ENCODE results near the gene IL22RA2. TPM values are rescaled to one million over a fixed set of nuclear protein-coding genes. Genes with fewer than 3 reads are reported as not detected.

The IL22RA2 gene
- polyA plus RNA-seq, 1 of the 3 experiments (the other 2 are of a cell fraction) = not detected

- no peak for TF ChIP-seq YY1 (IDR thresholded peaks at IDR 0.05; ENCODE audit: low read depth)
- TF ChIP-seq GATA2 (CRISPR knock-in tag; IDR thresholded peaks at IDR 0.05) = no peak
- no peak for TF ChIP-seq NRF1 (IDR thresholded peaks at IDR 0.05; ENCODE audit: low read depth, low read length)
- TF ChIP-seq FOXM1 (IDR thresholded peaks at IDR 0.05; ENCODE audit: low read depth) = no peak
- no peak for TF ChIP-seq USF1 (IDR thresholded peaks at IDR 0.05; ENCODE audit: borderline replicate concordance, low read depth)
- TF ChIP-seq CHD2 (IDR thresholded peaks at IDR 0.05; ENCODE audit: low read length, partially characterized antibody) = no peak
- TF ChIP-seq EZH2phosphoT487 (IDR thresholded peaks at IDR 0.05; ENCODE audit: borderline replicate concordance, low read depth) = no peak
- no peak for TF ChIP-seq EP300 (IDR thresholded peaks at IDR 0.05; ENCODE audit: borderline replicate concordance in 1 of 2, low read depth in 1 of 2, low read length in 1 of 2)
- no peak for TF ChIP-seq CTCF (IDR thresholded peaks at IDR 0.05)
- no peak for TF ChIP-seq REST (IDR thresholded peaks at IDR 0.05; ENCODE audit: low read depth, low read length)
Observed at GRCh38 chr6:137121401-137121997, 51.9 kb downstream of the IL22RA2 start (continued).

GRCh38 chr6:137120748-137121147 is 52.7 kb downstream of the IL22RA2 start:
- Histone ChIP-seq H3K4me3 (ENCODE audit: low read depth in 2 of 2, low read length in 1 of 2) (no peak overlapping the region), H3K4me2 (no peak overlapping the region), H3K36me3 (replicated peaks in 1 of 2; ENCODE audit: control insufficient read depth in 1 of 2, insufficient read depth in 2 of 2, low read length in 1 of 2) (no peaks in the 10 kb centered on the region), H3K9me2 (no peaks in the 10 kb centered on the region), H2AFZ (ENCODE audit: low read depth) (no peak overlapping the region), H3K4me1 (ENCODE audit: control insufficient read depth in 1 of 2, insufficient read depth in 2 of 2, low read depth in 1 of 2, low read length in 1 of 2) (no peaks in the 10 kb centered on the region), H4K20me1 (ENCODE audit: insufficient read depth) (no peaks in the 10 kb centered on the region), H3K79me2 (ENCODE audit: insufficient read depth) (no peaks in the 10 kb centered on the region), H3K27me3 (ENCODE audit: insufficient read depth) (no peaks in the 10 kb centered on the region), H3K9me3 (no peaks in the 10 kb centered on the region), H3K9ac (no peak overlapping the region), H3K27ac (ENCODE audit: low read depth in 2 of 2, low read length in 1 of 2) (no peak overlapping the region), H3F3A (replicated peaks; ENCODE audit: insufficient read depth) (no peaks in the 10 kb centered on the region)
- ChIA-PET CTCF (interaction anchor here (3.1 kb wide), 1 partner anchor 26 kb away, joined by 11 read pairs; no protein-coding TSS in a partner anchor), POLR2A (interaction anchor here (0.8 kb wide), 1 partner anchor 131 kb away, joined by 3 read pairs; no protein-coding TSS in a partner anchor)
- no peak for DNase-seq
- TF ChIP-seq GABPA (IDR thresholded peaks at IDR 0.05; ENCODE audit: low read depth) (no peak), MEF2A (IDR thresholded peaks at IDR 0.05; ENCODE audit: borderline replicate concordance, low read depth) (no peak), IRF3 (IDR thresholded peaks at IDR 0.05; ENCODE audit: low read depth, low read length) (no peak), NRF1 (IDR thresholded peaks at IDR 0.05; ENCODE audit: low read depth, low read length) (no peak), RAD21 (IDR thresholded peaks at IDR 0.05; ENCODE audit: low read length) (no peak), EP300 (IDR thresholded peaks at IDR 0.05; ENCODE audit: borderline replicate concordance in 1 of 2, low read depth in 1 of 2, low read length in 1 of 2) (no peak), PBX3 (IDR thresholded peaks at IDR 0.05) (no peak), RFX5 (IDR thresholded peaks at IDR 0.05; ENCODE audit: low read length) (no peak), TAF1 (IDR thresholded peaks at IDR 0.05; ENCODE audit: borderline replicate concordance, low read depth, low read length) (no peak), YY1 (IDR thresholded peaks at IDR 0.05; ENCODE audit: low read depth) (no peak), SMC3 (IDR thresholded peaks at IDR 0.05; ENCODE audit: low read depth, low read length) (no peak), FOSL2 (IDR thresholded peaks at IDR 0.05; ENCODE audit: borderline replicate concordance, low read depth) (no peak), CHD2 (IDR thresholded peaks at IDR 0.05; ENCODE audit: low read length, partially characterized antibody) (no peak), TCF12 (IDR thresholded peaks at IDR 0.05) (no peak)
